Activated CD8-positive, alpha-beta memory T cell treated with anti-CD3 and anti-CD28 coated beads, Interleukin-2, amount 50 U/mL, for 24 hours (primary cell): ENCODE data around the gene PIGK.
"Not testable (repeated sequence)": the region's sequence is repeated elsewhere in the genome, so short reads cannot be mapped to it uniquely, and the experiment has no call there.

ENCODE experiments used
- DNase-seq: peaks from one replicate; pipeline ENCODE4 v3.0.0-alpha.2; 2020; ENCODE audit errors: extremely low read depth

PIGK gene

GRCh38 chr1:77193951-77194350 is 25.3 kb downstream of the PIGK start:
- no peak for DNase-seq

GRCh38 chr1:77188770-77189169 is 30.5 kb downstream of the PIGK start:
- DNase-seq: no peak

GRCh38 chr1:77186907-77187306 is 32.3 kb downstream of the PIGK start:
- not testable (repeated sequence) for DNase-seq

DNA sequence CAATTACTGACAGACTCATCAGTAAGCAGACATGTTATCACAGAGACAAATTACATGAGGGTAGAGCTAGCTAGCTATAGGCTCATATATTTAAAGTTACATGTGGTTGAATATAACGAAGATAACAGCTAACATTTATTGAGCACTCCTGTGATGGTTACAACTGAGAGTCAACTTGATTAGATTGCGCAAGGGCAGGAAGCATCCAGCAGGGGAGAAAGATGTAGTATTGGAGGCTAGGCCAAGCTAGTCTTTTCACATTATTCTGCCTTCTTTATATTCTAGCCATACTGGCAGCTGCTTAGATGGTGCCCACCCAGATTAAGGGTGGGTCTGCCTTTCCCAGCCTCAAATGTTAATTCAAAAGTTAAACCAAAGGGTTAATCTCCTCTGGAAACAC is 37.1 kb downstream of the PIGK start:
- DNase-seq: no peak

DNA sequence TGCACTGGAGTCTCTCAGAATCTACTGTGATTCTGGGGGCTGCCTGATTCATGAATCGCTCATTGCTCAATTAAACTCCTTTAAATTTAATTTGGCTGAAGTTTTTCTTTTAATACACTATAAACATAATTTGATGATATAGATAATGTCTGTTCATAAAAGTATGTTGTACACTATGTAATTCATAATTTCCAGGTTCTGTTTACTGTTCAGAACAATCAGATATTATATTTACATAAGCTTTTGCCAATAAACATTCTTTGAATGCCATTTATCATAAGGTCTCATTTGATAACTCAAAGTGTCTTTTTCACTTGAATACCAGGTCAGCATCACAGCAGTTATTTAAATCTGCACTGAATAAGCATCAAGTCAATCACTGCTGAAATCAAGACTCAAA is 39.6 kb downstream of the PIGK start:
- no peak for DNase-seq

DNA sequence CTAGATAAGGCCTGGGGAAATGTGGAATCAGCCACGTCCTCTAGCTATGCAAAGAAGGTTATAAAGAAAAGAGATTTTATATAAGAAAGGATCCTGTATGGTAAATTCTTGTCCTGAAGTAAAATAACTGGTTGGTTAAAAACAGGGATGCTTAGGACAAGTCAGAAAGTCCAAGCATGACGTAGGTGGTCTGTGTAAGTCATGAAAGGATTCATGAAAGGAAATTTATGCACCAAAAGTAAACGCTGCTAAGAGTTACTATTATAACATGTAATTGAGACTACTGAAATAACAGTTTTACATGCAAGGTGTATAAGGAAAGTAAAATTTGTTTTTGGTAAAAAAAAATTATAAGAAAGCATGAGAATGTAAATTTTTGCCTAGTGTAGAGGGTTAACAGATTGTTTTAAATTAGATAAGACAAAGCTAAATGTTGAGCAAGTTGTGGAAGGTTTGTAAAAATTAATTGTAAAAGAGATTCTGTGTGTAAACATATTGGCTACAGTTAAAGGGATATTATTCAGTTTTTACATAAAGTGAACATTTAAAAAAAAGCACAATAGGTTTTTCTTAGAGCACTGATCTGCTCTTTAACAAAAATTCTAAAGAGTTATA is 43.9 kb downstream of the PIGK start:
- no peak for DNase-seq

GRCh38 chr1:77170687-77171086 is 48.5 kb downstream of the PIGK start:
- no peak for DNase-seq

GRCh38 chr1:77168358-77168757 is 50.9 kb downstream of the PIGK start:
- no peak for DNase-seq

DNA sequence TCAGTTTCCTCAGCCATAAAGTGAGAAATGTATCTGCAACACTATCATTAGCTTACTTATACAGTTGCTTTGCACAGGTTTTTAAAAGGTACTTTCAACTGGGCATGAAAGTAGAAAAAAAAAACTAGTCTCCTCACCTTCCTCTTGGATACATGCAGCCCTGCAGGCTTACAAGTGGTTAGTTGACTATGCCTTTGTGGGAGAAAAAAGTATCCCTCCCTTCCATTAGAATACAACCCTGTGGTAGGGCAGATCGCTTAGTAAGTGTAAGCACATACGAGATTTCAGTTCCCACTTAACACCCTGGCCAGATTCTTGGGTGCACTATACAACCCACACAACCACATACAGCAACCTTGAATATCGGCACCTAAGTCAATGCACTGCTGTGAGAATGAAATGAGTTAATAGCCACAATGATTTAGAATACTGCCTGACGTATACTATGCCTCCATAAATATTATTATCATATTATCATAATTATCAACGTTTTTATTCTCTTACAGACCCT is 54.7 kb downstream of the PIGK start:
- no peak for DNase-seq

DNA sequence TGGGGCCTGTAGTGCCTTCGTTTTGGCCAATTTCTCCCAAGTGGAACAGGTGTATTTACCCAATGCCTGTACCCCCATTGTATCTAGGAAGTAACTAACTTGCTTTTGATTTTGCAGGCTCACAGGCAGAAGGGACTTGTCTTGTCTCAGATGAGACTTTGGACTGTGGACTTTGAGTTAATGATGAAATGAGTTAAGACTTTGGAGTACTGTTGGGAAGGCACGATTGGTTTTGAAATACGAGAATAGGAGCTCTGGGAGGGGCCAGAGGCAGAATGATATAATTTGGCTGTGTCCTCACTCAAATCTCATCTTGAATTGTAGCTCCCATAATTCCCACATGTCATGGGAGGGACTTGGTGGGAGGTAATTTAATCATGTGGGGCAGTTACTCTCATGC is 59.5 kb downstream of the PIGK start:
- DNase-seq: not testable (repeated sequence)

DNA sequence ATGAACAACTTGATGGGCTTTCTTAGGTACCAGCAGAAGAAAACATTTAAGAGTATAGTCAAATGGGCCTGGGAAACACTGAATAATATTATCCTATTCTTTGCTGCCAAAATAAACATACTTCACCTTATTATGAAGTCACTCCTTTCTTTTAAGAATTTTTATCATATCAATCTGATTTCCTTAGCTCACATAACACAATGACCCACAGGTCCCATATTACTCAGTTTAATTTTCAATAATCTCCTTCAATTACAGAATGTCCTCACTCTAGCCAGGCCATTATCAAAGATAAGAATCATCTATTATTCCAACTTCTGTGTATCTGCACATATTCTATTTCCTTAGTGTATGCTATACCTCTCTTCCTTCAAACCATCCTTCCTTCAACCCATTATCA is 63.0 kb downstream of the PIGK start:
- no peak for DNase-seq

- DNase-seq: no peak
Observed at GRCh38 chr1:77146270-77146669, 73.0 kb downstream of the PIGK start.

DNA sequence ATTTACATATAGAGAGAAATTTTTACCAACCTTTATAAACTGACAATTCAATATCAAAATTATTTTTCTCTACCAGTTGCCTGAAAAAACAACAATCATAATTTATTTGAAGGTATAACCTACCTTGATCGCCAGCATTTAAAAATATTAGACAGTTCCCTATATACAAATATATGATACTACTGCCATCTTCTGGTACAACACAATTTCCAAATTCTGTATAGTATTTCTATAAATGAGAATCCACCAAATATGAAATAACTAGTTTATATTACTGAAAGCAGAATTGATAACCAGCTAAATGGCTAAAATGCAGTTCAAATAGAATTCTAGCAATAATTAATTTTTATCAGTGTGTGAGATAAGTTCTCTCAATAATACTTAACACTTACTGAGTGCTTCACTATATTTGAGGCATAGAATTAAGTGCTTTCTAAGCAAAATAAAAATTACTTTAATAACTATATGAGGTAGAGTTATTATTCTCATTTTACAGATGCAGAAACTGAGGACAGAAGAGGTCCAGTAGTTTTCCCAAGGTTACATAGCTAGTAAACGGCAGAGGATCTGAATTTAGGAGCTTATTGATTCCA is 75.6 kb downstream of the PIGK start:
- no peak for DNase-seq

GRCh38 chr1:77139389-77139788 is 79.8 kb downstream of the PIGK start:
- DNase-seq: no peak

GRCh38 chr1:77134359-77134758 is 84.9 kb downstream of the PIGK start:
- DNase-seq: no peak

DNA sequence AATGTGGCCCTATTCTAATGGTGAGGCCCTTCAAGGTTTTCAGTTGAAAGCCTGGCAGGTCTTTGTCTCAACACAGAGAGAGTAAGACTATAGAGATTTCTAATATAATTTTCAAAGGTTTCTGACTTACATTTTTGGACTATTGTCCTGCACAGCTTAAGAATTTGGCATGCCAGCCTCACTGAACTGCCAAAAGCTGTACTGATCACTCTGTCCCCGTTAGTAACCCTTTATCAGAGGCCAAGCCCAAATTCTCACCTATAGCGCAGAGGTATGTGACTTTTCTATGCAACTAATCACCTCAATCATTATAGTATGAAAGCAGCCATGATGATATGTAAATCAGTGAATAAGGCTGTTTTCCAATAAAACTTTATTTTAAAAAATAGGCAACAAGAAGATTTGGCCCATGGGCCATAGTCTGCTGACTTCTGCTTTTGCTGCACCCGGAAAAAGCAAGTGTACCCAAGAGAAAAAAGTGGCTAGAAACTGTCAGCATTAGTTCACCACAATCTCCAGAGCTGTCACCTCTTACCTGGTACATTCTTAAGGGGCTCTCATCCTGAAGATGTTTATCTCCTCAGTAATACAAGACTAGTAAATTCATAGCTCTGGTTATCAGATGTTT is 85.4 kb downstream of the PIGK start:
- DNase-seq: no peak

GRCh38 chr1:77126307-77126706 is 92.9 kb downstream of the PIGK start:
- DNase-seq: no peak

- DNase-seq: no peak
Observed at GRCh38 chr1:77121503-77121902, 97.7 kb downstream of the PIGK start.

GRCh38 chr1:77120950-77121349 is 98.3 kb downstream of the PIGK start:
- no peak for DNase-seq

DNA sequence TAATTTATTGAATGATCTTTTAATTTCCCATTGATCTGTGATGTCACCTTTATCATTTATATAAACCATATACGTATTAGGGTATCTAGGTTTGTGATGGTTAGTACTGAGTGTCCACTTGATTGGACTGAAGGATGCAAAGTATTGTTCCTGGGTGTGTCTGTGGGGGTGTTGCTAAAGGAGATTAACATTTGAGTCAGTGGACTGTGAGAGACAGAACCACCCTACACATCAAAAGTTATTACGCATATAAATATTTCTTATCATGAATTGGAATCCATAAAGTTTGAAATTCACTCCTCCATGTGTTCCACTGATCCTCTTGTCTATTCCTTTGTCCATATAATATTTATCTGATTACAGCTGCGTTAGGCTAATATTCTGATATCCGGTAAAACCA is 100.5 kb downstream of the PIGK start:
- DNase-seq: no peak

DNA sequence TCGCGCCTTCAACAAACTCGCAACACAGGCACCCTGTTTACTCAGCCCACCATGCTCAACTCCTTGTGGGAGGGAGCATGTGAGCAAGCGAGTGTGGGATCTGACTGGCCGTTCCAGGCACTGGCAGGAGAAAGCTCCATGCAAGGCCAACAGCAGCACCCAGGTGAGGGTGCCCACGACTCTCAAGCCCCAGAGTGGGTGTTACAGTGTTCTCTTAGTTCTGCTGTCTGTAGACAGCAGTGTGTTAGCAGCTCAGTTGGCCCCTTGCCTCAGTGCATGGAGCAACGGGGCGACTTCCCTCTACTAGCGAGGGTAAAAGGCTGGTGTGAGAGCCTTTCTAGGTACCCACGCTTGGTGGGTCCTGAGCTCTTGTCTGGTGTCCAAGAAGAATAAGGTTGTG is 114.6 kb downstream of the PIGK start:
- DNase-seq: no peak

- no peak for DNase-seq
Observed at GRCh38 chr1:77103486-77103885, 115.7 kb downstream of the PIGK start.

DNA sequence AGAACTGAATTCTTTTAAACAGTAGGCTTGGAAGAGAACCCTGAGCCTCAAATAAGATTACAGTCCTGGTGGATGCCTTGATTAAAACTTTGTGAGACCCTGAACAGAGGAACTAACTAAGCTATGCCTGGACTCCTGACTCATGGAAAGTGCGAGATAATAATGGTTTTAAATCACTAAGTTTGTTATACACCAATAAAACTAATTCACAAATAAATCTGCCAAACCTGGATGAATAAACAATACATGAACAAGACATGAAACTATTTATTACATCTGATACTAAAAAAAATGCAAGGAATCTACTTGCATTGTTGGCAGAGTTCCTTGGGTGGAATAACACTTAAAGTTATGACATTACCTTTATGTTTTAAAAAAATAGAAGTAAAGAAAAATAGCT is 118.4 kb downstream of the PIGK start:
- DNase-seq: no peak
